ENCODE measurements around the gene EBF3. TPM values are rescaled to one million over a fixed set of nuclear protein-coding genes. Genes with fewer than 3 reads are reported as not detected.

EBF3 gene
- total and polyA plus RNA-seq, 9 of the 15 experiments (the other 6 are each of a cell fraction or from before 2014, with no cell fraction given), result not detected

DNA sequence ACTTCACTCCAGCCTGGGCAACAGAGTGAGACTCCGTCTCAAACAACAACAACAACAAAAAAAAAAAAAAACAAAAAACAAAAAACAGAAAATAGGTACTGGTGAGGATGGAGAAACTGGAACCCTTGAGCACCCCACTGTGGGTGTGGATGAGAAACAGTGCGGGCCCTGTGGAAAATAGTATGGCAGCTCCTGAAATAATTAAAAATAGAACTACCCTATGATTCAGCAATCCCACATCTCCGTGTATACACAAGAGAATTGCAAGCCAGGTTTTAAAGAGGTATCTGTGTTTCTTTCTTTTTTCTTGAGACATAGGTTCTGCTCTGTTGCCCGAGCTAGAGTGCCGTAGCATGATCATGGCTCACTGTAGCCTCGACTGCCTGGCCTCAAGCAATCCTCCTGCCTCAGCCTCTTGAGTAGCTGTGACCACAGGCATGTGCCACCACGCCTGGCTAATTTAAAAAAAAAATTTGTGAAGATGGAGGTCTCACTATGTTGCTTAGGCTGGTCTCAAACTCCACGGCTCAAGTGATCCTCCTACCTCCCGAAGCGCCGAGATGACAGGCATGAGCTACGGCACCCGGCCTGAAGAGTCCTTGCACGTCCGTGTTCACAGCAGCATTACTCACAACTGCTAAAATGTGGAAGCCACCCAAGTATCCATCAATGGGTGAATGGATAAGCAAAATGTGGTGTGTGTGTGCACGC is 39.5 kb downstream of the EBF3 start (continued):
- TF ChIP-seq, protein P1, sequence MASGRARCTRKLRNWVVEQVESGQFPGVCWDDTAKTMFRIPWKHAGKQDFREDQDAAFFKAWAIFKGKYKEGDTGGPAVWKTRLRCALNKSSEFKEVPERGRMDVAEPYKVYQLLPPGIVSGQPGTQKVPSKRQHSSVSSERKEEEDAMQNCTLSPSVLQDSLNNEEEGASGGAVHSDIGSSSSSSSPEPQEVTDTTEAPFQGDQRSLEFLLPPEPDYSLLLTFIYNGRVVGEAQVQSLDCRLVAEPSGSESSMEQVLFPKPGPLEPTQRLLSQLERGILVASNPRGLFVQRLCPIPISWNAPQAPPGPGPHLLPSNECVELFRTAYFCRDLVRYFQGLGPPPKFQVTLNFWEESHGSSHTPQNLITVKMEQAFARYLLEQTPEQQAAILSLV (tag; IDR thresholded peaks at IDR 0.05), result no peak
- TF ChIP-seq CCAR2 (IDR thresholded peaks at IDR 0.05; ENCODE audit: low read depth, low read length), result no peak
- TF ChIP-seq, protein P2, sequence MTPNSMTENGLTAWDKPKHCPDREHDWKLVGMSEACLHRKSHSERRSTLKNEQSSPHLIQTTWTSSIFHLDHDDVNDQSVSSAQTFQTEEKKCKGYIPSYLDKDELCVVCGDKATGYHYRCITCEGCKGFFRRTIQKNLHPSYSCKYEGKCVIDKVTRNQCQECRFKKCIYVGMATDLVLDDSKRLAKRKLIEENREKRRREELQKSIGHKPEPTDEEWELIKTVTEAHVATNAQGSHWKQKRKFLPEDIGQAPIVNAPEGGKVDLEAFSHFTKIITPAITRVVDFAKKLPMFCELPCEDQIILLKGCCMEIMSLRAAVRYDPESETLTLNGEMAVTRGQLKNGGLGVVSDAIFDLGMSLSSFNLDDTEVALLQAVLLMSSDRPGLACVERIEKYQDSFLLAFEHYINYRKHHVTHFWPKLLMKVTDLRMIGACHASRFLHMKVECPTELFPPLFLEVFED (CRISPR knock-in tag; conservative IDR thresholded peaks at IDR 0.05), result no peak
- no peak for TF ChIP-seq RHOXF2B (CRISPR knock-in tag; conservative IDR thresholded peaks at IDR 0.05)
- TF ChIP-seq RAD21 (CRISPR knock-in tag; conservative IDR thresholded peaks at IDR 0.05 in 1 of 2, IDR thresholded peaks at IDR 0.05 in 1 of 2), result no peak
- no peak for TF ChIP-seq ZNF282 (CRISPR knock-in tag; IDR thresholded peaks at IDR 0.05)
- TF ChIP-seq ELK3 (CRISPR knock-in tag; IDR thresholded peaks at IDR 0.05), result no peak
